NB4 (cell line): Measurements from ENCODE around the gene CIDEB.

Source experiments
- DNase-seq: peaks from one replicate; pipeline ENCODE4 v3.0.0; 2010; ENCODE audit warnings: low read depth
- H3K4me3 ChIP-seq: one replicate; pipeline ENCODE4 v1.5.1; 2011; ENCODE audit warnings: mild to moderate bottlenecking, low read depth, low read length, moderate library complexity
- CTCF ChIP-seq: IDR thresholded peaks from one replicate; pipeline ENCODE4 v1.5.1; 2012; ENCODE audit warnings: low read depth, low read length
- MYC ChIP-seq: IDR thresholded peaks from 2 replicates; pipeline ENCODE4 v1.6.1; 2011; ENCODE audit warnings: low read depth, low read length
- POLR2A ChIP-seq: IDR thresholded peaks from 2 replicates; pipeline ENCODE4 v1.6.1; 2011; ENCODE audit warnings: mild to moderate bottlenecking; ENCODE audit not compliant: insufficient read length; ENCODE audit errors: extremely low read depth
- TF ChIP-seq, protein P1 (sequence below): IDR thresholded peaks from 2 replicates; pipeline ENCODE4 v1.6.1; 2011; ENCODE audit warnings: low read depth, low read length

The CIDEB gene

GRCh38 chr14:24310646-24311604 lies 3.1 kb upstream of the CIDEB start, which contains the start of gene LTB4R:
TSS of gene LTB4R (plus strand) at chr14:24311502. CDS start at chr14:24315652, 4,150 bp downstream.
- H3K4me3 ChIP-seq, result peak within 1 kb of the TSS; percentile 63

DNA sequence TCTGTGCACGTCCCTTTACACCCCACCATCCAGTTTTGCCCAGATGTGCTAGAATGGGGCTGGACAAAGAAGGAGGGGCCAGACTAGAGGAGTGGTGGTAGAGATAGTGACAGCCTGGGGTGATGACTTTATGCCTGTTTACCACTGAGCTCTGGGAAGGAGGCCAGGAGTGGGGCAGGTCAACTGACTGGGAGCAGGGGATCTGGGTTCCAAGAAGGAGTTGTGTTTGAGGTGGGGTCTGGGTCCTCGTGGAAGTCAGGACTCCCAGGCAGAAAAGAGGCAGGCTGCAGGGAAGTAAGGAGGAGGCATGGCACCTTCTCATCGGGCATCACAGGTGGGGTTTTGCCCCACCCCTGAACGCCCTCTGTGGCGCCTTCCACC lies 2.5 kb upstream of the CIDEB start:
- H3K4me3 ChIP-seq, result peak overlapping the region; percentile 52
- no peak for DNase-seq
- no peak for TF ChIP-seq POLR2A
- TF ChIP-seq, protein P1, sequence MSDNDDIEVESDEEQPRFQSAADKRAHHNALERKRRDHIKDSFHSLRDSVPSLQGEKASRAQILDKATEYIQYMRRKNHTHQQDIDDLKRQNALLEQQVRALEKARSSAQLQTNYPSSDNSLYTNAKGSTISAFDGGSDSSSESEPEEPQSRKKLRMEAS, result no peak
- no peak for TF ChIP-seq CTCF
- TF ChIP-seq MYC, result no peak

More at GRCh38 chr14:24310646-24311604, 3.1 kb upstream of the CIDEB start, which contains the start of gene LTB4R:
- TF ChIP-seq POLR2A (peak; percentile 28), CTCF (no peak), MYC (peak; percentile 59)
- TF ChIP-seq, protein P1, result peak; percentile 65
- peak; percentile 76 for DNase-seq

- no peak for DNase-seq
- peak within 1 kb of the TSS; percentile 52 for H3K4me3 ChIP-seq
- TF ChIP-seq CTCF (no peak), POLR2A (no peak), MYC (no peak)
- TF ChIP-seq, protein P1, result no peak
Measured at GRCh38 chr14:24309538-24310264, 1.9 kb upstream of the CIDEB start, which contains the start of gene LTB4R2. TSS of gene LTB4R2 (plus strand) at chr14:24310140. CDS start at chr14:24310665, 525 bp downstream.

GRCh38 chr14:24308342-24309124 lies 756 bp upstream of the CIDEB start:
- no peak for TF ChIP-seq CTCF
- TF ChIP-seq POLR2A, result no peak
- DNase-seq, result no peak
- no peak overlapping the region for H3K4me3 ChIP-seq

GRCh38 chr14:24307156-24307574 lies 612 bp downstream of the CIDEB start:
- no peak for DNase-seq
- no peak overlapping the region for H3K4me3 ChIP-seq
- no peak for TF ChIP-seq CTCF
- TF ChIP-seq POLR2A, result no peak
- no peak for TF ChIP-seq MYC
- TF ChIP-seq, protein P1, result no peak
